Uterus (tissue), 2 donors: Measurements from ENCODE around the gene ATP6AP1.

Source experiments
- CTCF ChIP-seq, 4 experiments: fragments of 200-600 bp in 2 of 4; fragments of 450-650 bp in 2 of 4; sonication (generic) in 2 of 4; IDR thresholded peaks; one replicate each; pipeline ENCODE4 v1.5.1; 2016 to 2019; ENCODE audit warnings: antibody characterized with exemption in 4 of 4, mild to moderate bottlenecking in 2 of 4, moderate library complexity in 1 of 4
- POLR2A ChIP-seq, 2 donors: fragments of 450-650 bp; IDR thresholded peaks; one replicate each; pipeline ENCODE4 v1.6.1; 2016; ENCODE audit warnings: antibody characterized with exemption in 2 of 2, mild to moderate bottlenecking in 1 of 2, moderate library complexity in 1 of 2

DNA sequence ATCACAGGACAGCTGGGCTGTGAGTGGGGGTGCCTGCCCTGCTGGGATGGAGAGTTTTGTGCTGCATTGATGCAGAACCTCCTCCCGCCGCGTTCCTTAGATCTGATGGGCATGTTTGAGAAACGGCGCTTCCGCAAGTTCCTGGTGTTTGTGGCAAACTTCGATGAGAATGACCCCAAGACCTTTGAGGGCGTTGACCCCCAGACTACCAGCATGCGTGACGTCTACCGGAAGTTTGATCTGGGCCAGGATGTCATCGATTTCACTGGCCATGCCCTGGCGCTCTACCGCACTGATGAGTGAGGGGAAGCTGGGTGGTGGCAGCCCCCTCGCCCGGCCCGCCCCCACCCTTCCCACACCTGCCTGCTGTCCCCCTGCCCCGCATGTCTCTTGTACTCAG lies 11.4 kb downstream of the ATP6AP1 start:
- no peak for TF ChIP-seq CTCF (IDR thresholded peaks at IDR 0.05)
- TF ChIP-seq POLR2A (IDR thresholded peaks at IDR 0.05): no peak
